ENCODE results near the gene SYNDIG1. TPM values are rescaled to one million over a fixed set of nuclear protein-coding genes. Genes with fewer than 3 reads are reported as not detected.

The SYNDIG1 gene
- total and polyA plus RNA-seq, 2 donors (not counting 1 experiment from before 2014, with no cell fraction given): not detected

DNA sequence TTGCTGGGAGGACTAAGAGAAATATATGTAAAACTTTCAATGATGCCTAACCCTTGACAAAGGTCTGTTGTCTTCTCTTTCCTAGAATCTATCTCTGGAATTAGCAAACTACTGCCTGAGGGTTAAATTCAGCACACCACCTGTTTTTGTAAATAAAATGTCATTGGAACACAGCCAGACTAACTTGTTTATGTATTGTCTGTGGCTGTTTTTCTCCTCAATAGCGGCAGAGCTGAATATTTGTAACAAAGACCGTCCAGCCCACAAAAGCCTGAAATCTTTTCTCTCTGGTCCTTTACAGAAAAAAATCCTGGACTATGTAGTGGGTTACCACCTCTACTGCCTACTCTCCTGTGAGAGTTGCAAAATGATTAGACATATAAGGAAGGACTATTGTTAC is 33.3 kb upstream of the SYNDIG1 start:
- Histone ChIP-seq H3K36me3 (replicated peaks in 1 of 2; ENCODE audit: control extremely low read depth in 1 of 2, control insufficient read depth in 1 of 2, extremely low read depth in 1 of 2, insufficient read depth in 2 of 2, low read length in 1 of 2) (no peaks in the 10 kb centered on the region), H3K4me1 (ENCODE audit: control insufficient read depth in 2 of 2, insufficient read depth in 2 of 2, low read length in 2 of 2) (no peaks in the 10 kb centered on the region), H3K27ac (ENCODE audit: low read length in 2 of 2) (no peak overlapping the region), H4K20me1 (ENCODE audit: control insufficient read depth, insufficient read depth, low read length, poor library complexity, severe bottlenecking) (no peaks in the 10 kb centered on the region), H3K79me2 (ENCODE audit: control insufficient read depth, insufficient read depth, low read length) (no peaks in the 10 kb centered on the region), H3K9me3 (ENCODE audit: control extremely low read depth in 1 of 3, control insufficient read depth in 2 of 3, insufficient read depth in 1 of 3, low read length in 2 of 3) (peaks cover 0 to 3% (median 0%) of the 10 kb centered on the region in 3 donors), H3K4me3 (ENCODE audit: control extremely low read depth in 1 of 5, extremely low read depth in 1 of 5, insufficient read depth in 1 of 5, low read depth in 2 of 5, low read length in 4 of 5) (no peak overlapping the region), H3K27me3 (replicated peaks in 1 of 4; ENCODE audit: control extremely low read depth in 1 of 4, control insufficient read depth in 3 of 4, insufficient read depth in 4 of 4, low read length in 3 of 4) (no peaks in the 10 kb centered on the region), H3K9ac (ENCODE audit: low read length) (no peak overlapping the region), H2AFZ (ENCODE audit: insufficient read depth, low read depth, low read length, poor library complexity, severe bottlenecking) (no peak overlapping the region), H3K4me2 (replicated peaks; ENCODE audit: low read depth, low read length, poor library complexity, severe bottlenecking) (no peak overlapping the region)
- no peak overlapping the region for H3K27ac Mint-ChIP-seq
- ATAC-seq (ENCODE audit: low read depth) (no peak), DNase-seq (no peak)
- H3K4me3 Mint-ChIP-seq: no peak overlapping the region
- H3K4me1 Mint-ChIP-seq: no peaks in the 10 kb centered on the region
- H3K27me3 Mint-ChIP-seq: no peaks in the 10 kb centered on the region
- TF ChIP-seq, protein P1, sequence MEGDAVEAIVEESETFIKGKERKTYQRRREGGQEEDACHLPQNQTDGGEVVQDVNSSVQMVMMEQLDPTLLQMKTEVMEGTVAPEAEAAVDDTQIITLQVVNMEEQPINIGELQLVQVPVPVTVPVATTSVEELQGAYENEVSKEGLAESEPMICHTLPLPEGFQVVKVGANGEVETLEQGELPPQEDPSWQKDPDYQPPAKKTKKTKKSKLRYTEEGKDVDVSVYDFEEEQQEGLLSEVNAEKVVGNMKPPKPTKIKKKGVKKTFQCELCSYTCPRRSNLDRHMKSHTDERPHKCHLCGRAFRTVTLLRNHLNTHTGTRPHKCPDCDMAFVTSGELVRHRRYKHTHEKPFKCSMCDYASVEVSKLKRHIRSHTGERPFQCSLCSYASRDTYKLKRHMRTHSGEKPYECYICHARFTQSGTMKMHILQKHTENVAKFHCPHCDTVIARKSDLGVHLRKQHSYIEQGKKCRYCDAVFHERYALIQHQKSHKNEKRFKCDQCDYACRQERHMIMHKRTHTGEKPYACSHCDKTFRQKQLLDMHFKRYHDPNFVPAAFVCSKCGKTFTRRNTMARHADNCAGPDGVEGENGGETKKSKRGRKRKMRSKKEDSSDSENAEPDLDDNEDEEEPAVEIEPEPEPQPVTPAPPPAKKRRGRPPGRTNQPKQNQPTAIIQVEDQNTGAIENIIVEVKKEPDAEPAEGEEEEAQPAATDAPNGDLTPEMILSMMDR (IDR thresholded peaks at IDR 0.05): no peak
- no peak for TF ChIP-seq EZH2 (IDR thresholded peaks at IDR 0.05; ENCODE audit: borderline replicate concordance, insufficient read depth, low read depth, low read length, poor library complexity, severe bottlenecking)
- ChIA-PET POLR2A (no interaction called here), CTCF (no interaction called here)
- H3K9me3 Mint-ChIP-seq (ENCODE audit: insufficient read depth): no peaks in the 10 kb centered on the region
- intact Hi-C loops (cut with micrococcal nuclease): no loop called here
- no CpG with 5 or more reads among the region's 2 CpGs for WGBS (ENCODE audit: insufficient coverage)

DNA sequence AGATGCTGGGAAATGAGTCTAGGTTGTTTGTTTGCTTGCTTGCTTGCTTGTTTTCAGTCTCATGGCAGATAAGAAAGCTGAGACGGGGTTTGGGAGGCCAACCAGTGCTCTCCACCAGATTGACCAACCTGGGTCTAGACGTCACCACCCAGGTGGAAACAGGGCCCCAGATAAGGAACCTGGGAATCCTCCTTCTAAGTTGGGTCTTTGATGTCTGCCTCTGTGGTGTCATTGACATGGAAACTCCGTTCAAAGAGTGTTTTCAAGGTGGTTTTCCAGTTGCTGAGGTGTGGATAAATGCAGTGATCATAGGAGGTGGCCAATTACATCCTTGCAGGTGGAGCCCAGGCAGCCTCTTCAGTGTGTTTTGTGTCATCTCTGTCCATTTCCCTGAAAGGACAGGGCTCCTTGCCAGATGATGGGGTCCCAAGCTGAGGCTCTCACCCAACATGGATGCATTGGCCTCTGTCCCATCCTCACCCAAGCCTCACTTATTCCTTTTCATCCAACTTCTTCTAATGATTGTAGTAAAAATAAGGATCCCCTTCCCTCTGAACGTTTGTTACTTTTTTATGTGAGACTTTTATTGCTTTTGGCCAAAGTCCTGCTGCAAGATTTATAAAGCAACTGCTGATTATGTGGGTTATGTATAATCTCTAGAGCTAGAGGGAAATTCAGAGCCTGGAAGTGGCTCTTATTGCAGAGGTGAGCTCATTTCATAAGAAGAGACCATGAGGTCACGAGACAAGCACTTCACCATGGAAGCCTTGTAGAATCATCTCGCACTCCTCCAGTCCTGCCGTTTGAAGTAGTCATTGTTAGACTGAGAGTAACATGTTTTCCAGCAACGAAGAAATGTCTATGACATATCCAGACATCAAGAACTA is 32.0 kb upstream of the SYNDIG1 start:
- TF ChIP-seq, protein P1 (IDR thresholded peaks at IDR 0.05): no peak
- no peak for TF ChIP-seq EZH2 (IDR thresholded peaks at IDR 0.05; ENCODE audit: borderline replicate concordance, insufficient read depth, low read depth, low read length, poor library complexity, severe bottlenecking)
- CTCF ChIA-PET: no interaction called here
- 72% methylated on average over 4 of the region's 8 CpGs for WGBS (ENCODE audit: insufficient coverage)
- no peaks in the 10 kb centered on the region for H3K36me3 ChIP-seq (replicated peaks in 1 of 2; ENCODE audit: control extremely low read depth in 1 of 2, control insufficient read depth in 1 of 2, extremely low read depth in 1 of 2, insufficient read depth in 2 of 2, low read length in 1 of 2)
- Mint-ChIP-seq H3K9me3 (ENCODE audit: insufficient read depth) (no peaks in the 10 kb centered on the region), H3K27me3 (no peaks in the 10 kb centered on the region), H3K4me3 (no peak overlapping the region), H3K27ac (no peak overlapping the region), H3K4me1 (no peaks in the 10 kb centered on the region)
- no peak overlapping the region for H3K4me3 ChIP-seq (ENCODE audit: control extremely low read depth in 1 of 5, extremely low read depth in 1 of 5, insufficient read depth in 1 of 5, low read depth in 2 of 5, low read length in 4 of 5)
- H2AFZ ChIP-seq (ENCODE audit: insufficient read depth, low read depth, low read length, poor library complexity, severe bottlenecking): no peak overlapping the region
- ATAC-seq (ENCODE audit: low read depth) (no peak), DNase-seq (no peak)
- intact Hi-C loops (cut with micrococcal nuclease): no loop called here
- POLR2A ChIA-PET: no interaction called here
- no peaks in the 10 kb centered on the region for H3K9me3 ChIP-seq (ENCODE audit: control extremely low read depth in 1 of 3, control insufficient read depth in 2 of 3, insufficient read depth in 1 of 3, low read length in 2 of 3)
- H3K27me3 ChIP-seq (replicated peaks in 1 of 4; ENCODE audit: control extremely low read depth in 1 of 4, control insufficient read depth in 3 of 4, insufficient read depth in 4 of 4, low read length in 3 of 4): no peaks in the 10 kb centered on the region
- no peaks in the 10 kb centered on the region for H3K79me2 ChIP-seq (ENCODE audit: control insufficient read depth, insufficient read depth, low read length)
- H3K4me1 ChIP-seq (ENCODE audit: control insufficient read depth in 2 of 2, insufficient read depth in 2 of 2, low read length in 2 of 2): no peaks in the 10 kb centered on the region
- H3K9ac ChIP-seq (ENCODE audit: low read length): no peak overlapping the region
- H3K27ac ChIP-seq (ENCODE audit: low read length in 2 of 2): no peak overlapping the region
- H4K20me1 ChIP-seq (ENCODE audit: control insufficient read depth, insufficient read depth, low read length, poor library complexity, severe bottlenecking): no peaks in the 10 kb centered on the region
- no peak overlapping the region for H3K4me2 ChIP-seq (replicated peaks; ENCODE audit: low read depth, low read length, poor library complexity, severe bottlenecking)
